ENCODE measurements around the gene ZNF324.

GRCh38 chr19:58429745-58430144 lies 37.1 kb upstream of the ZNF324 start:
- TF ChIP-seq CTCF (conservative IDR thresholded peaks at IDR 0.05; ENCODE audit: low read length) (no peak), EZH2phosphoT487 (IDR thresholded peaks at IDR 0.05; ENCODE audit: borderline replicate concordance, low read depth, low read length) (no peak)
